GM19397 (cell line): Measurements from ENCODE around the gene RPP30.

ENCODE experiments used
- ATAC-seq: cut with Tn5 transposase; IDR thresholded peaks from one replicate; pipeline ENCODE4 v1.9.1; 2021; ENCODE audit warnings: mild to moderate bottlenecking, moderate library complexity; ENCODE audit not compliant: unreplicated experiment

RPP30 gene

GRCh38 chr10:90915766-90916075 is 43.9 kb downstream of the RPP30 start:
- no peak for ATAC-seq

- ATAC-seq = no peak
These were observed 44.8 kb downstream of the RPP30 start for GRCh38 chr10:90916392-90917237.

DNA sequence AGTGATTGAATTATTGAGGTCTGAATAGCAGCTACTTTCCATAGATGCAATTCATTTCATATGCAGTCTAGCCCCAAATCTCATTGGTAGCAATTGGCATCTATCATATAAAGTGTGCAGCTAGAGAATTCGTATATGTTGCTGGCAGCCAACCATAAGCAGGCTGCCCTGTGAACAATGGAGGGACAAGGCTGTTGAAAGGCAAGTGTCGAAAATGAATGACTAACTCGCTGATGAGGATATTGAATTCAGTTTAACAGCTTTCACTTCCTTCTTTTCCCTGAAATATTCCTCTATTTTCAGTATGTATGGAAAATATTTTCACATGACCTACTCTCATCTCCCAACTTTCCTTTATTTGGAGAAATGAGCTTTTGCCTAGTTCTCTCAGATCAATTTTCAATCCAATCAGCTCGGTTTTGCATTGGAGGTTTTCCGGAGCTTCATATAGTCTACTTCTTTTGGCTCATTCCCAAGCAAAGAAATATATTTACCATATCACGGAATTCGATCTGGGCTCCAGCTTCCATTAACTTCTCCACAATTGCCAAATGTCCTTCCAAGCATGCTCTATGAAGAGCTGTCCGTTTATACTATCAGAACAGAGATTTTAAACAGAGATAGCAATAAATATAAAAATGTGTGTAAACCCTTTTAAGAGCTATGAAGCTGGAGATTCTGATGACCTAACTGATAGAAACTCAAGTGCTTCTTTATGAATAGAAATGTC is 45.6 kb downstream of the RPP30 start:
- ATAC-seq = no peak

- ATAC-seq = no peak
These were observed 46.2 kb downstream of the RPP30 start for GRCh38 chr10:90917968-90918318.

- no peak for ATAC-seq
These were observed 48.2 kb downstream of the RPP30 start for GRCh38 chr10:90919683-90920574.

DNA sequence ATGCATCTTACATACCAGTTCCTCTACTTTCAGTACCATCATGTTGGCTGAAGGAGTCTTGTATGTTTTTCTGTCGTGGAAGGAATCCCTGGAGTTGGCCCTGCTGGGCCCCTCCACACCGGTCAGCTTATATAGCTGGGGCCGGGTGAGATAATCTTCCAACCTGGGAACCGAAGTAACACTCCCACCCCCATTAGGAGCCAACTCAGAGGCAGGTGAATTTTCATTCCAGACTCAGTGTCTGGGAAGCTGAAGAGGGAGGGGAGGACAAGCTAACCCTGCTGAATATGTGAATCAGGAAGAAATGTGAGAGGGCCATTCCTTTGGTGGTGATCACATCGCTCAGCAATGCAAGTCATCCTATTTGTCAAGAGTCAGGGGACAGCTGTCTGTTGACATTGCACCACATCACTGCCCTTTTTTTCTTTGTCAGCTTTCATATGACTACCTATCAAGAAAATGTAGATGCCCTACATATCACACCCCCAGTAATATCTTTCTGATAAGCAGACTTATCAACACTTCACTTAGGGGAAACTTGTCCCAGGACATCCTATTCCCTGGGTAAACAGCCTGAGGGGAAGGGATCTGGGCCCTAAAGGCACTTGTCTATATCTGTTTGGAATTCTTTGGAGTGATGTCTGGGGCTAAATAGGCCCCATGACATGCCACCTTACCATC is 49.4 kb downstream of the RPP30 start, which contains the start of gene ANKRD1:
Gene ANKRD1 (minus strand): TSS at position 102 of the 681 bp plus-strand sequence. CDS start 60 bp downstream, at position 42.
- ATAC-seq = no peak

- ATAC-seq = no peak
These were observed 50.1 kb downstream of the RPP30 start for GRCh38 chr10:90921906-90922305.

DNA sequence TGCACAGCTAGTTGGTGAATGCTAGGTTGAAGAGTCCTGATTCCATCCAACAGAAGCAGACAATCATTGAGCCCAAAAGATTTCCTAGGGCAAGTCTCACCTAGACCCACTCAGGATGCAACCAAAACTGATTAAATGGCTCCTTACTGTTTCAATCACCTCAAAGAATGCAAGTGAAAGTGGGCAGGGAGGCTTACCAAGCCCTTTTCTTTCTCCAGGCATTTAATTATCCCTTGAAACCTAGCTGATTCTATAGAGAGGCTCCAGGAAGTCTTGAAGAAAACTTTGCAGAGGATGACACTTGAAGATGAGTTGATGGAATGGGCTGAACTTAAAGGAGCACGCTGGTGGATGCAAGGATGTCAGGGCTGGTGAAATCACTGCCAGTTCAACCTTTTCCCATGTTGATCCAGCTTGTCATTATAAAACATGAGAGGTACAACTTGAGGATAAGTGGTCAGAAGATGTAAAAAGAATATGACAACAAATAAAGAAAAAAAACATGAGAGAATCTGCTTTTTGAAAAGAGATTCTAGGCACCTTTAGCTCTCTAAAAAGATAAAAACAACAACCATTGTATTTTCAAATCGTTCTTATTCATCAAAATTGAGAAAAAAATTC is 51.4 kb downstream of the RPP30 start:
- ATAC-seq = no peak

DNA sequence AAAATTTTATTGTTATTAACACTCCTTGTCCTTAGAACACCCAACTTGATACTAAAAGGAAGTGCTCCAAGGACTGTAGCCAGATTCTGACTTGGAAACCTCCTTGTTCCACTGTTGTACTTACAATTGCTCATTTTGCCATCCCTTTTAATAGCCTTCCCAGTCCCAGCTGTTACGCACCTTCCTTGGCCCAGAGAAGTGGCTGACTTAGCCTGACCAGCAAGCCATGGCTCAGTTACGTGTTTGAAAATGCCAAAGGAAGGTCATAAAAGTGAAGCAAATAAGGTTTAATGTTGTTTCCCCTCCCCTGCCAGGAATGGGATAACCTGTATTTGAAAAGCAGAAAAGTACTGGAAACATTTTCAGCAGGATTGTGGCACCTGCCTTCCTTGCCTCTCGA is 52.8 kb downstream of the RPP30 start:
- no peak for ATAC-seq

DNA sequence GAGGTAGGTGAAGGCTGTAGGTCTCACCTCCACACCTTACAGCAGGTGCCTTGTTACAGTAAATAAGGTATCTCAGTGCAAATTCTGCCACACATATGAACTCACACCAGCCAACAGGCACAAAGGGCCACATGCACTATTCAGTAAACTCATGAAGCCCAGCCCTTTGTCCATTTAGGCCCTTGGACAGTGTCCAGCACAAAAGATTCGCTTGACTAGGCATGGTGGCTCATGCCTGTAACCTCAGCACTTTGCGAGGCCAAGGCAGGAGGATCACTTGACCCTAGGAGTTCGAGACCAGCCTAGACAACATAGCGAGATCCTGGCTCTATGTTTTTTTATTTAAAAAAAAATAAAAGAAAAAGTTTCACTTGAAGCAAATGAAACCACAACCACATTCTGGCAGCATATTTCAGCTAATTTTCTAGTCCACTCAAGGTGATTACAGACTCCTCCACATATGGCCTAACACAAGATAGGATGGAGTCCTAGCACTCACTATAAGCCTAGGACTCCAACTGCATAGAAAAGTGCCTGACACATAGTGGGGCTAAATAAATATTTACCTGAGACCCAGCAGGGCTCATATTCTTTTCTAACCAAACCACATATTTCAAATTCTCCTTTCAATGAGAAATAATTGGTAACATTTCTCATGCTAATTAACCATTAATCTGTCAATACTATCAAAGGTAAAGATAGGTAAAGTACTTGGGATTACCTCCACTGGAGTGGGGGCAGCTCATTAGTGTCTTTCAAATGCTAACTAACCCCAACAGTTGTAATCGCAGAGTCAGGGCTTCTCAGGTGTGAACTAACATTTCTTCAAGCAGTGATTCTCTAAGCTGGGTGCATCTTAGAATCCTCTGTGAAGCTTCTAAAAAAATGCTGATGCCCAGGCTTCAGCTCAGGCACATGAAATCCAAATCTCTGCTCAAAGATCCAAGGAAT is 53.6 kb downstream of the RPP30 start:
- no peak for ATAC-seq

- no peak for ATAC-seq
These were observed 55.5 kb downstream of the RPP30 start for GRCh38 chr10:90927293-90927692.

- no peak for ATAC-seq
These were observed 57.4 kb downstream of the RPP30 start for GRCh38 chr10:90929179-90929578.

DNA sequence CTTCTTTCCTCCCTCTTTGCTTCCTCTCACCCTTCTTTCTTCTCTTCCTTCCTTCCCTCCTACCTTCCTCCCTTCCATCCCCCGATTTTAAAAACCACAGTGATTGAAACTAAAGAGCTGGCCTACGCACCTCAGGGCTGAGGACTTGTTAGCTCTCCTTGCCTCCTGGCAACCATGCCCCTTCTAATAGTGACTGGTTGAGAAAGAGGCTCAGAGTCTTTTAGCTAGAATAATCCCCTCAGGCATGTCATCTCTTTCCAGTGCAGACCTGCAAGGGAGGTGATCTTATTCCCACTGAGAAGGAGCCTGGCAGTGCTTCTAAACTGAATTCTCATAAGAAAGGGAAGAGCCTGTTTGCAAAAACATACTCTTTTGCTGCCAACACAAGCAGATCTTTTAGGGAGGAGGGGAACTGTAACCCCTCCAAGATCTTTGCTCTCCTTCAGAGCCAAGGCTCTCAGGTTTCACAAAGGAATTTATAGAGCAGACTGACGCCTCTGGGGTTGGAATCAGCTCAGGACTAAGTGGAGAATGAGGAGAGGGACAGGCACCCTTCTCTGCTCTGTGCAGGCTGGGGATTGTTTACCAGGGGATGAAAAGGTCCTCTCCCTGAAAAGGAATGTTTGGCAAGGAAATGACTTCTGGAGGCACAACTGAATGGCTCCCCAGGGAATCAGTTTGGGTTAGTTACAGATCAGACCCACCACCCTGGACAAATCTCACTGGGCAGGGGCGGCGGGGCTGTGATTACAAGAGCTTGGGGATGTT is 58.5 kb downstream of the RPP30 start:
- ATAC-seq = no peak

GRCh38 chr10:90930971-90931871 is 59.4 kb downstream of the RPP30 start:
- ATAC-seq = no peak

DNA sequence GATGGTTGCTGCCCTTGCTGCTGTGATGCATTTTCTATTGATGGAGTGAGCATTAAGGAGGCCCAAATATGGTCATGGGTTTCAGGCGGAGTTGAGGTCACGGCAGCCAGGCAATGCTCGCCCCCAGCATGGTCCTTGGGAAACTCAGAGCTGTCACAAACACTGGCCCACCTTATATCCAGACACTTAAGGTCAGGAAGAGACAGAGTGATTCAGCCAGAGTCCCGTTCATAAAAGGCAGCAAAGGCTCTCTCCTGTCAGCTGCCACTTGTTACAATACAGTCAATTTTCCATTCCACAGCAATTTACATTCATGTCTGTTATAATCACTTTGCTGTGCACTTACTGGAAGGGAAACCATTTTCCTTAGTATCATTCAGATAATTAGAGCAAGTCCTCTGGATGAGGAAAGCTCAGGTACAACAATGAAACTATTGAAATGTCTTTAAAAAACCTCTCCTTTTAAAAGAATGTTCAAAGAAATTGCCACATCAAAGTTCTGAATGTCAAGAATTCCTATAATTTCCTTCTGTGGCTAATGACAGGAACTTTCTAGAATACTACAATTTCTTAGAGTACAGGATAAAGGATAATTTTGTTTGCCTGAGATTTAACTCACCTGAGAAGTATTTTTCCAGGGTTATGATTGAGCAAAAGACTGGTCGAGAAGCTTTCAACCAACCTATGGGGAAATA is 64.0 kb downstream of the RPP30 start:
- ATAC-seq = no peak

DNA sequence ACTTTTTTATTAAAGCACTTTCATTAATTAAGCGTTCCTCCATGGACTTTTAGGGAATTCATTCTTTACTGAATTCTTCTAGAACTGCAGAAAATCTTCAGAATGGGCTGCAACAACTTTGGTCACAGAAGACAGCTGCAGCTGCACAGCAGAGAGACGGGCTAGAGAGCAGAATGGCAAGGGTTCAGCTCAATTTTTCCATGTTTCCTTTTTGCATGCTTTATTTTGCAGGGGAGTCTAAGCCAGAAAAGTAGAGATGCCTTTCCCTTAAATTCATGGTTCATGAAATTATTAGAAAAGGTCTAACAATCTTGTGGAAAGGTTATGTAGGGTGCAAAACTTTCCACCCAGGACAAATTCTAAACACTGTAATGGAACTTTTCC is 64.5 kb downstream of the RPP30 start:
- ATAC-seq = no peak
